Esophagus muscularis mucosa (tissue), 3 donors: Measurements from ENCODE around the gene ADRA2C.

ENCODE experiments used
- CTCF ChIP-seq, 3 experiments: fragments of 200-600 bp in 2 of 3; fragments of 450-650 bp in 1 of 3; sonication (generic) in 2 of 3; IDR thresholded peaks; one replicate each; pipeline ENCODE4 v1.5.1; 2017 to 2019; ENCODE audit warnings: antibody characterized with exemption in 3 of 3, mild to moderate bottlenecking in 2 of 3, moderate library complexity in 1 of 3
- POLR2AphosphoS5 ChIP-seq, 2 donors: sonication (generic); formaldehyde crosslinking; IDR thresholded peaks; one replicate each; pipeline ENCODE4 v1.6.1; 2017; ENCODE audit warnings: antibody characterized with exemption in 2 of 2

DNA sequence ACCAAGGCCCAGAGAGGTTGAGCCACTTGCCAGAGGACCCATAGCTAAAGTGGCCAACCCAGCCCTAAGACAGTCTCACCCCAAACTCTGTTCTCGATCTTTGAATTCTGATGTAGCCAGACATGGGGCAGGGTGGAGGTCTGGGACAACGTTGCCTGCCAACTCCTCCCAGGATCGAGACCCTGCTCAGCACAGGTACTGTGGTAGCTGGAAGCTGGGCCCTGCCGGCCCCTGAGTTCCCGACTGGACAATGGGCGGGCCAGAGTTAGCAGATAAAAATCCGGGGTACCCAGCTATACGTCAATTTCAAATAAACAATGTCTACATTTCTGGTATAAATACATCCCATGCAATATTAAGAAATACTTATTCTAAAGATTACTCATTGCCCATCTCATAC lies 35.3 kb downstream of the ADRA2C start:
- TF ChIP-seq POLR2AphosphoS5 (IDR thresholded peaks at IDR 0.05) (no peak), CTCF (IDR thresholded peaks at IDR 0.05) (no peak)
